GM23338 (cell line): ENCODE results near the gene NIM1K.

Experiments
- CREB1 ChIP-seq: fragments of 250-450 bp; sonication (Bioruptor Pico); IDR thresholded peaks from 2 replicates; pipeline ENCODE4 v1.5.0; 2020; ENCODE audit warnings: low read depth, mild to moderate bottlenecking, moderate library complexity
- CTCF ChIP-seq, 2 experiments: fragments of 200-600 bp in 1 of 2; sonication (generic) in 1 of 2; conservative IDR thresholded peaks; 2 replicates each; pipeline versions ENCODE4 v1.5.1 to v1.6.1; 2016 to 2017; ENCODE audit warnings: antibody characterized with exemption in 2 of 2, low read depth in 2 of 2, mild to moderate bottlenecking in 2 of 2, moderate library complexity in 1 of 2
- EZH2 ChIP-seq: fragments of 200-600 bp; sonication (generic); IDR thresholded peaks from one replicate; pipeline ENCODE4 v1.8.0; 2017; ENCODE audit warnings: antibody characterized with exemption, mild to moderate bottlenecking, low read depth; ENCODE audit not compliant: unreplicated experiment
- JUNB ChIP-seq: IDR thresholded peaks from one replicate; pipeline ENCODE4 v1.6.1; 2016; ENCODE audit warnings: antibody characterized with exemption; ENCODE audit not compliant: unreplicated experiment
- POLR2AphosphoS5 ChIP-seq: IDR thresholded peaks from 2 replicates; pipeline ENCODE4 v1.6.1; 2016; ENCODE audit warnings: antibody characterized with exemption, low read depth
- ZNF114 ChIP-seq: fragments of 250-450 bp; sonication (Bioruptor Pico); IDR thresholded peaks from 2 replicates; pipeline ENCODE4 v1.5.0; 2020; ENCODE audit warnings: mild to moderate bottlenecking, moderate library complexity
- TF ChIP-seq, protein P1 (sequence below): IDR thresholded peaks from 2 replicates; pipeline ENCODE4 v1.6.1; 2016; ENCODE audit warnings: antibody characterized with exemption

GRCh38 chr5:43146958-43147357 lies 45.1 kb upstream of the NIM1K start:
- TF ChIP-seq CTCF (conservative IDR thresholded peaks at IDR 0.05; ENCODE audit: low read depth in 2 of 2) (no peak), CREB1 (no peak), EZH2 (no peak), ZNF114 (no peak), POLR2AphosphoS5 (no peak), JUNB (no peak)
- TF ChIP-seq, protein P1, sequence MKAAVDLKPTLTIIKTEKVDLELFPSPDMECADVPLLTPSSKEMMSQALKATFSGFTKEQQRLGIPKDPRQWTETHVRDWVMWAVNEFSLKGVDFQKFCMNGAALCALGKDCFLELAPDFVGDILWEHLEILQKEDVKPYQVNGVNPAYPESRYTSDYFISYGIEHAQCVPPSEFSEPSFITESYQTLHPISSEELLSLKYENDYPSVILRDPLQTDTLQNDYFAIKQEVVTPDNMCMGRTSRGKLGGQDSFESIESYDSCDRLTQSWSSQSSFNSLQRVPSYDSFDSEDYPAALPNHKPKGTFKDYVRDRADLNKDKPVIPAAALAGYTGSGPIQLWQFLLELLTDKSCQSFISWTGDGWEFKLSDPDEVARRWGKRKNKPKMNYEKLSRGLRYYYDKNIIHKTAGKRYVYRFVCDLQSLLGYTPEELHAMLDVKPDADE = no peak
